GM23338 (cell line): ENCODE results near the gene PUS3.

Experiments used
- CREB1 ChIP-seq: fragments of 250-450 bp; sonication (Bioruptor Pico); IDR thresholded peaks from 2 replicates; pipeline ENCODE4 v1.5.0; 2020; ENCODE audit warnings: low read depth, mild to moderate bottlenecking, moderate library complexity
- CTCF ChIP-seq, 2 experiments: fragments of 200-600 bp in 1 of 2; sonication (generic) in 1 of 2; conservative IDR thresholded peaks; 2 replicates each; pipeline versions ENCODE4 v1.5.1 to v1.6.1; 2016 to 2017; ENCODE audit warnings: antibody characterized with exemption in 2 of 2, low read depth in 2 of 2, mild to moderate bottlenecking in 2 of 2, moderate library complexity in 1 of 2
- ETS1 ChIP-seq: IDR thresholded peaks from 2 replicates; pipeline ENCODE4 v1.6.1; 2016; ENCODE audit warnings: antibody characterized with exemption
- EZH2 ChIP-seq: fragments of 200-600 bp; sonication (generic); IDR thresholded peaks from one replicate; pipeline ENCODE4 v1.8.0; 2017; ENCODE audit warnings: antibody characterized with exemption, mild to moderate bottlenecking, low read depth; ENCODE audit not compliant: unreplicated experiment
- EZH2phosphoT487 ChIP-seq: fragments of 200-600 bp; sonication (generic); IDR thresholded peaks from one replicate; pipeline ENCODE4 v1.8.1; 2018; ENCODE audit warnings: antibody characterized with exemption; ENCODE audit not compliant: unreplicated experiment
- JUNB ChIP-seq: IDR thresholded peaks from one replicate; pipeline ENCODE4 v1.6.1; 2016; ENCODE audit warnings: antibody characterized with exemption; ENCODE audit not compliant: unreplicated experiment
- NANOG ChIP-seq: IDR thresholded peaks from 2 replicates; pipeline ENCODE4 v1.6.1; 2016; ENCODE audit warnings: antibody characterized with exemption, borderline replicate concordance
- POLR2AphosphoS5 ChIP-seq: IDR thresholded peaks from 2 replicates; pipeline ENCODE4 v1.6.1; 2016; ENCODE audit warnings: antibody characterized with exemption, low read depth
- REST ChIP-seq: IDR thresholded peaks from one replicate; pipeline ENCODE4 v1.6.1; 2018; ENCODE audit warnings: antibody characterized with exemption; ENCODE audit not compliant: unreplicated experiment
- STAT1 ChIP-seq: IDR thresholded peaks from one replicate; pipeline ENCODE4 v1.6.1; 2016; ENCODE audit warnings: antibody characterized with exemption; ENCODE audit not compliant: unreplicated experiment
- ZNF114 ChIP-seq: fragments of 250-450 bp; sonication (Bioruptor Pico); IDR thresholded peaks from 2 replicates; pipeline ENCODE4 v1.5.0; 2020; ENCODE audit warnings: mild to moderate bottlenecking, moderate library complexity
- ZNF331 ChIP-seq: fragments of 250-450 bp; sonication (Bioruptor Pico); IDR thresholded peaks from 2 replicates; pipeline ENCODE4 v1.5.0; 2020; ENCODE audit warnings: low read depth, mild to moderate bottlenecking, moderate library complexity
- TF ChIP-seq, protein P1 (sequence below): fragments of 250-450 bp; sonication (Bioruptor Pico); IDR thresholded peaks from 2 replicates; pipeline ENCODE4 v1.5.0; 2020; ENCODE audit warnings: mild to moderate bottlenecking, moderate library complexity

DNA sequence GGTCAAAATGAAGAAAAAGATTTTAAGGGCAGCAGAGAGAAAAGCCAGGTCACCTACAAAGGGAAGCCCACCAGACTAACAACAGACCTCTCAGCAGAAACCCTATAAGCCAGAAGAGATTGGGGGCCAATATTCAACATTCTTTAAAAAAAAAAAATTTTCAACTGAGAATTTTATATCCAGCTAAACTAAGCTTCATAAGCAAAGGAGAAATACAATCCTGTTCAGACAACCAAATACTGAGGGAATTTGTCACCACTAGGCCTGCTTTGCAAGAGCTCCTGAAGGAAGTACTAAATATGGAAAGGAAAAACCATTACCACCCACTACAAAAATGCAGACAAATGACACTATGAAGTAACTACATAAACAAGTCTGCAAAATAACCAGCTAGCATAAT is 56.8 kb downstream of the PUS3 start:
- TF ChIP-seq CTCF (conservative IDR thresholded peaks at IDR 0.05; ENCODE audit: low read depth in 2 of 2) (no peak), POLR2AphosphoS5 (no peak), EZH2phosphoT487 (no peak), CREB1 (no peak), EZH2 (no peak), REST (no peak), JUNB (no peak), NANOG (no peak), ZNF331 (CRISPR knock-in tag) (no peak), ZNF114 (CRISPR knock-in tag) (no peak), ETS1 (no peak), STAT1 (no peak)
- TF ChIP-seq, protein P1, sequence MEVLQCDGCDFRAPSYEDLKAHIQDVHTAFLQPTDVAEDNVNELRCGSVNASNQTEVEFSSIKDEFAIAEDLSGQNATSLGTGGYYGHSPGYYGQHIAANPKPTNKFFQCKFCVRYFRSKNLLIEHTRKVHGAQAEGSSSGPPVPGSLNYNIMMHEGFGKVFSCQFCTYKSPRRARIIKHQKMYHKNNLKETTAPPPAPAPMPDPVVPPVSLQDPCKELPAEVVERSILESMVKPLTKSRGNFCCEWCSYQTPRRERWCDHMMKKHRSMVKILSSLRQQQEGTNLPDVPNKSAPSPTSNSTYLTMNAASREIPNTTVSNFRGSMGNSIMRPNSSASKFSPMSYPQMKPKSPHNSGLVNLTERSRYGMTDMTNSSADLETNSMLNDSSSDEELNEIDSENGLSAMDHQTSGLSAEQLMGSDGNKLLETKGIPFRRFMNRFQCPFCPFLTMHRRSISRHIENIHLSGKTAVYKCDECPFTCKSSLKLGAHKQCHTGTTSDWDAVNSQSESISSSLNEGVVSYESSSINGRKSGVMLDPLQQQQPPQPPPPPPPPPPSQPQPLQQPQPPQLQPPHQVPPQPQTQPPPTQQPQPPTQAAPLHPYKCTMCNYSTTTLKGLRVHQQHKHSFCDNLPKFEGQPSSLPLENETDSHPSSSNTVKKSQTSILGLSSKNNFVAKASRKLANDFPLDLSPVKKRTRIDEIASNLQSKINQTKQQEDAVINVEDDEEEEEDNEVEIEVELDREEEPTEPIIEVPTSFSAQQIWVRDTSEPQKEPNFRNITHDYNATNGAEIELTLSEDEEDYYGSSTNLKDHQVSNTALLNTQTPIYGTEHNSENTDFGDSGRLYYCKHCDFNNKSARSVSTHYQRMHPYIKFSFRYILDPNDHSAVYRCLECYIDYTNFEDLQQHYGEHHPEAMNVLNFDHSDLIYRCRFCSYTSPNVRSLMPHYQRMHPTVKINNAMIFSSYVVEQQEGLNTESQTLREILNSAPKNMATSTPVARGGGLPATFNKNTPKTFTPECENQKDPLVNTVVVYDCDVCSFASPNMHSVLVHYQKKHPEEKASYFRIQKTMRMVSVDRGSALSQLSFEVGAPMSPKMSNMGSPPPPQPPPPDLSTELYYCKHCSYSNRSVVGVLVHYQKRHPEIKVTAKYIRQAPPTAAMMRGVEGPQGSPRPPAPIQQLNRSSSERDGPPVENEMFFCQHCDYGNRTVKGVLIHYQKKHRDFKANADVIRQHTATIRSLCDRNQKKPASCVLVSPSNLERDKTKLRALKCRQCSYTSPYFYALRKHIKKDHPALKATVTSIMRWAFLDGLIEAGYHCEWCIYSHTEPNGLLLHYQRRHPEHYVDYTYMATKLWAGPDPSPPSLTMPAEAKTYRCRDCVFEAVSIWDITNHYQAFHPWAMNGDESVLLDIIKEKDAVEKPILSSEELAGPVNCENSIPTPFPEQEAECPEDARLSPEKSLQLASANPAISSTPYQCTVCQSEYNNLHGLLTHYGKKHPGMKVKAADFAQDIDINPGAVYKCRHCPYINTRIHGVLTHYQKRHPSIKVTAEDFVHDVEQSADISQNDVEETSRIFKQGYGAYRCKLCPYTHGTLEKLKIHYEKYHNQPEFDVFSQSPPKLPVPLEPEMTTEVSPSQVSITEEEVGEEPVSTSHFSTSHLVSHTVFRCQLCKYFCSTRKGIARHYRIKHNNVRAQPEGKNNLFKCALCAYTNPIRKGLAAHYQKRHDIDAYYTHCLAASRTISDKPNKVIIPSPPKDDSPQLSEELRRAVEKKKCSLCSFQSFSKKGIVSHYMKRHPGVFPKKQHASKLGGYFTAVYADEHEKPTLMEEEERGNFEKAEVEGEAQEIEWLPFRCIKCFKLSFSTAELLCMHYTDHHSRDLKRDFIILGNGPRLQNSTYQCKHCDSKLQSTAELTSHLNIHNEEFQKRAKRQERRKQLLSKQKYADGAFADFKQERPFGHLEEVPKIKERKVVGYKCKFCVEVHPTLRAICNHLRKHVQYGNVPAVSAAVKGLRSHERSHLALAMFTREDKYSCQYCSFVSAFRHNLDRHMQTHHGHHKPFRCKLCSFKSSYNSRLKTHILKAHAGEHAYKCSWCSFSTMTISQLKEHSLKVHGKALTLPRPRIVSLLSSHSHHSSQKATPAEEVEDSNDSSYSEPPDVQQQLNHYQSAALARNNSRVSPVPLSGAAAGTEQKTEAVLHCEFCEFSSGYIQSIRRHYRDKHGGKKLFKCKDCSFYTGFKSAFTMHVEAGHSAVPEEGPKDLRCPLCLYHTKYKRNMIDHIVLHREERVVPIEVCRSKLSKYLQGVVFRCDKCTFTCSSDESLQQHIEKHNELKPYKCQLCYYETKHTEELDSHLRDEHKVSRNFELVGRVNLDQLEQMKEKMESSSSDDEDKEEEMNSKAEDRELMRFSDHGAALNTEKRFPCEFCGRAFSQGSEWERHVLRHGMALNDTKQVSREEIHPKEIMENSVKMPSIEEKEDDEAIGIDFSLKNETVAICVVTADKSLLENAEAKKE (CRISPR knock-in tag), result no peak
